HFF-Myc (cell line): Measurements from ENCODE around the gene CMTR1.

Source experiments
- DNase-seq: peaks from one replicate; pipeline ENCODE4 v3.0.0-alpha.2; 2011; ENCODE audit warnings: low read depth; ENCODE audit errors: extremely low read depth
- H3K4me3 ChIP-seq: replicated peaks from 2 replicates; pipeline ENCODE4 v1.5.1; 2011; ENCODE audit warnings: low read depth, mild to moderate bottlenecking, control low read depth, low read length
- CTCF ChIP-seq: IDR thresholded peaks from 2 replicates; pipeline ENCODE4 v1.5.1; 2012; ENCODE audit warnings: mild to moderate bottlenecking, low read depth, low read length, control low read depth; ENCODE audit errors: missing control alignments

CMTR1 gene

DNA sequence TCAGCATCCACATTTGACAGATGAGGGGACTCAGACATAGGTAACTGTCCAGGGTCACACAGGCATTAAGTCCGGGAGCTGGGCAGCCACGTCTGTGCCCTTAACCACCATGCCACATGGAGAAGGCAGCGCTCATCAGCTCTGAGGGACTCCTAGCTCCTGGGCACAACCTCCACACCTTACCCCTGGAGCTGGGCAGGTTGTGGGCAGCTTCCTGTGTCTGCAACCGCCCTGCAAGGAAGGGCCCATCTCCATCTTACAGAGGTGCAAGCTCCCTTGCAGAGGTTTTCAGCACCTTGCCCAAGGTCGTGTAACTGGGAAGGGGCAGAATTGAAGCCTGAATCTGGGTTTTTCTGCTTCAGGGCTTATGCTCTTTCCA lies 58.8 kb downstream of the CMTR1 start:
- no peak for DNase-seq
- H3K4me3 ChIP-seq: no peak overlapping the region
- TF ChIP-seq CTCF: no peak

DNA sequence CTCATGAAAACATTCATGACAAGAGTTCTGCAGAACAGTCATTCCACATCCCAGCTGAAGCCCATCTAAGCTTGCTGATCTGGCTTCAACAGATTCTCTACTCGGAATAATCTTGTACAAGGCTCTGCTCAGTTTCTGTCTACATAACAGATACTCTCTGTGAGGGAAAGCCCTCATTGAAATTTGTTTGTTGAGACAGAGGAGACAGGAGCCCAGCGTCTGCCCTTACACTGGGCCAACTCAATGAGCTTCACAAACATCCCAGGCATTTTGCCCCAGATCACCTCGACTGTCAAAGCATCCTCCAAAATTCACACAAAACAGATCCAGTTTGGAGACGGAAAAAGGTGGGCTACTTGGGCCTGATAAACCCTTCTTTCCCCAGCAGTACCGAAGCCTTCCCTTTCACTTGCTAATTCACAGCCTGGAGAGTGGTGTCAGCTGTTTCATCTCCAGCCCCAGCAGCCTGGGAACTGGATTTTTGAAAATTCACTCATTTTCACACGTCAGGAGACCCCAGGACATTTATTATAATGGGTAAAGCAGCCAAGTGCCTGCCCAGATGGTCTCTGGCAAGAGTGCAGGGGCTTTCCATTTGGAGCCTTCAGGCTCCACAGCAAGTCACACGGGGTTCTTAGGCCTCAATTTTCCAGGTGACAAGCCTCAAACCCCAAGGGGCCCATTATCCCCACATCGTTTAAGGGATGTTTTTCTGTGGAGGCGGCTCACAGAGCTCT lies 59.4 kb downstream of the CMTR1 start:
- no peak for TF ChIP-seq CTCF
- H3K4me3 ChIP-seq: no peak overlapping the region
- no peak for DNase-seq

- DNase-seq: no peak
- no peak overlapping the region for H3K4me3 ChIP-seq
- no peak for TF ChIP-seq CTCF
Measured at GRCh38 chr6:37492991-37493660, 60.1 kb downstream of the CMTR1 start.

DNA sequence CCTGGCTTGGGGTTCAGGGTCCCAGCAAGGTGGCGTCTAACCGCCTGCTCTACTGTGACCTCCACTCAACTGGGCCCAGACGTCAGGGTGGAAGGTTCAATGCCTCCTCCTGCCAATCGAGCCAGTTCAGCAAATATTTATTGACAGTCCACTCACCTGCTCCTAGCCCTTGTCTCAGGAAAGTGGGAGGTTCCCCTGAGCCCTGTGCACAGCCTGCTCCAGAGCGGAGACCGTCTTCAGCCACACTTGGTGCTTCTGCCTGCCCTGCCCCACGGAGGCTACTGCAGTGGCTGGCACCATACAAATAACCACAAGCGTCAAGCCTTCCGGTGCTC lies 60.6 kb downstream of the CMTR1 start:
- no peak for DNase-seq
- no peak for TF ChIP-seq CTCF
- H3K4me3 ChIP-seq: no peak overlapping the region

DNA sequence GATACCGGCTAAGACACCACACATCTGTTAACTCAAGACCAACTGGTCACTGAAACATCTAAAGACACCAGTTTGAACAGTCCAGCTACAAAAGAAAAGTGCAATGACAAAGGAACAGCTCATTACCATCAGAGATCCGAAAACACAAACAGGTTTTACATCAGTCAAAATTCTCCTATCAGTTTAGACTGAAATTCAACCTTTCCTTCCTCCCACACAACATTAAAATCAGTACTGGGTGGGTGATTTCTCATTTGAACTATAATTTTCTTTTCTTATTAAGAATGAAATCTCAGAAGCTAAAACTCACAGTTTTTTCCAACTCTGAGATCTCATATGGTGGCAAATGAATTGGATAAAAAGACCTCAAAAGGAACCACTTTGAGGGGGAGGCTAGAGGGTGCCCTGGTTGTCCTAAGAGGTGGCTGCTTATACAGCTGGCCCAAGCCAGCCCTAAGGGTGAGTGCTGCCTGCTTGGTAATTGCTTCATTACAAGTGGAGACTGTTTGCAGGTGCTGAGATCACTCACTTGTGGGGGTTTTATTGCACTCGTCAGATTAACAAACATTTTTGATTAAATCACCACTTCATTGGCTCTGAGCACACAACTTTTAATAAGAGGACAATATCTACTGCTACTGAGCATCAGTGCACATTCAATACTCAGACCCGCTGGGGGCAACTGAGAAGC lies 62.4 kb downstream of the CMTR1 start:
- TF ChIP-seq CTCF: no peak
- DNase-seq: no peak

GRCh38 chr6:37496951-37497885 lies 64.2 kb downstream of the CMTR1 start:
- no peak for TF ChIP-seq CTCF
- no peak for DNase-seq
- no peak overlapping the region for H3K4me3 ChIP-seq

More for the DNA sequence above, 62.4 kb downstream of the CMTR1 start:
- no peak overlapping the region for H3K4me3 ChIP-seq
